SU-DHL-6 (cell line): Measurements from ENCODE around the gene CBL.

Source experiments
- H2AFZ ChIP-seq: fragments of 200-600 bp; sonication (generic); 2 replicates; pipeline ENCODE4 v1.6.1; 2014; ENCODE audit warnings: low read depth, mild to moderate bottlenecking, moderate library complexity, mixed read lengths, antibody characterized with exemption, low read length; ENCODE audit not compliant: severe bottlenecking
- H3F3A ChIP-seq: fragments of 200-600 bp; shearing (Covaris generic); 2 replicates; pipeline ENCODE4 v1.6.0; 2016; ENCODE audit warnings: antibody characterized with exemption, mild to moderate bottlenecking; ENCODE audit not compliant: insufficient read depth
- H3K27ac ChIP-seq: fragments of 200-600 bp; sonication (generic); 2 replicates; pipeline ENCODE4 v1.5.1; 2016; ENCODE audit warnings: low read depth, mild to moderate bottlenecking, low read length, moderate library complexity, mixed read lengths
- H3K27me3 ChIP-seq: fragments of 200-600 bp; sonication (generic), shearing (Covaris generic); 2 replicates; pipeline ENCODE4 v1.6.0; 2014; ENCODE audit warnings: mild to moderate bottlenecking, low read length
- H3K36me3 ChIP-seq: fragments of 200-600 bp; sonication (generic); 2 replicates; pipeline ENCODE4 v1.6.1; 2014; ENCODE audit warnings: mild to moderate bottlenecking, low read length, mixed read lengths
- H3K4me2 ChIP-seq: fragments of 300-600, 200-600 bp; shearing (Covaris generic), sonication (generic); 2 replicates; pipeline ENCODE4 v1.6.0; 2014; ENCODE audit warnings: low read length, low read depth, mild to moderate bottlenecking; ENCODE audit not compliant: poor library complexity, severe bottlenecking
- H3K4me3 ChIP-seq: fragments of 200-600 bp; sonication (generic); 2 replicates; pipeline ENCODE4 v1.5.1; 2014; ENCODE audit warnings: antibody characterized with exemption, low read length, mild to moderate bottlenecking, mixed read lengths; ENCODE audit not compliant: insufficient read depth, poor library complexity, severe bottlenecking
- H3K79me2 ChIP-seq: fragments of 200-600 bp; sonication (generic); 2 replicates; pipeline ENCODE4 v1.6.1; 2014; ENCODE audit warnings: mild to moderate bottlenecking, low read length, moderate library complexity; ENCODE audit not compliant: insufficient read depth
- H3K9ac ChIP-seq: fragments of 200-600 bp; sonication (generic); 2 replicates; pipeline ENCODE4 v1.7.0; 2014; ENCODE audit warnings: mild to moderate bottlenecking, low read length
- H3K9me2 ChIP-seq: fragments of 200-600 bp; sonication (generic); replicated peaks from 2 replicates; pipeline ENCODE4 v1.6.1; 2014; ENCODE audit warnings: low read length; ENCODE audit not compliant: insufficient read depth
- H3K9me3 ChIP-seq: fragments of 200-600 bp; sonication (generic); 2 replicates; pipeline ENCODE4 v1.6.1; 2014; ENCODE audit warnings: low read length, mixed read lengths; ENCODE audit not compliant: insufficient read depth
- H4K20me1 ChIP-seq: fragments of 200-600 bp; sonication (generic); 2 replicates; pipeline ENCODE4 v1.6.1; 2014; ENCODE audit warnings: low read depth, mild to moderate bottlenecking, antibody characterized with exemption, low read length, moderate library complexity, mixed read lengths
- EZH2phosphoT487 ChIP-seq: fragments of 200-600 bp; sonication (generic), shearing (Covaris generic); conservative IDR thresholded peaks from 2 replicates; pipeline ENCODE4 v1.6.1; 2018; ENCODE audit warnings: mild to moderate bottlenecking, antibody characterized with exemption, low read length, moderate library complexity, mixed read lengths
- TF ChIP-seq, protein P1 (sequence below): fragments of 200-600 bp; sonication (generic); IDR thresholded peaks from one replicate; pipeline ENCODE4 v1.5.1; 2017; ENCODE audit warnings: antibody characterized with exemption, mild to moderate bottlenecking, low read length, moderate library complexity; ENCODE audit not compliant: insufficient read depth, poor library complexity, severe bottlenecking

Gene CBL

DNA sequence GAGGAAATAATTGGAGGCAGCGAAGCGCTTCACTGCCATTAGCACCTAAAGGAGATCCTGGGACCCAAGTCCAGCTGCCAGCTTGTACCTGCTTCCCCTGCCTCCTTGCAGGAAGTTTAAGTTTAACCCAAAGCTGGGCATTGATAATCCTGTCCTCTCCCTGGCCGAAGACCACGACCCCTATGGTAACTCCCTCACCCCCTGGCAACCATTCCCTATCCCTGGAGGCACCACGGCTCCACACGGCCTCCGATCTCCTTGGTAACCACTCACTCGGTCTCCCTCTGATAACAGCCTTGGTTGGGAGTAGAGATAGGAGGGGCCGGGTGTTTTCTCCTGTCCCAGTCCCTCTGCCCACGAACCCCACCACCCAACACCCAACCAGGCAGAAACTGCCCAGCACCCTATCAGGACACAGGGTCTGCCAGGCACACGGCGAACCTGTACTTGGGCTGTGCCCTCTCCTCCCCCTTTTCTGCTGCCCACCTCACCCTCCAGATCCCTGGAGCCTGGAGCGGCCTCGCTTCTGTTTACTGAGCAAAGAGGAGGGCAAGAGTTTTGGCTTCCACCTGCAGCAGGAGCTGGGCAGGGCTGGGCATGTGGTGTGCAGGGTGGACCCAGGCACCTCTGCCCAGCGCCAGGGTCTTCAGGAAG is 20.0 kb upstream of the CBL start:
- Histone ChIP-seq H3K4me3 (no peak overlapping the region), H3K27me3 (no peaks in the 10 kb centered on the region), H3K79me2 (no peaks in the 10 kb centered on the region), H2AFZ (no peak overlapping the region), H3K9ac (no peak overlapping the region), H4K20me1 (no peaks in the 10 kb centered on the region), H3K4me2 (no peak overlapping the region), H3K27ac (no peak overlapping the region), H3K36me3 (no peaks in the 10 kb centered on the region), H3F3A (no peaks in the 10 kb centered on the region), H3K9me2 (no peaks in the 10 kb centered on the region), H3K9me3 (no peaks in the 10 kb centered on the region)
- TF ChIP-seq, protein P1, sequence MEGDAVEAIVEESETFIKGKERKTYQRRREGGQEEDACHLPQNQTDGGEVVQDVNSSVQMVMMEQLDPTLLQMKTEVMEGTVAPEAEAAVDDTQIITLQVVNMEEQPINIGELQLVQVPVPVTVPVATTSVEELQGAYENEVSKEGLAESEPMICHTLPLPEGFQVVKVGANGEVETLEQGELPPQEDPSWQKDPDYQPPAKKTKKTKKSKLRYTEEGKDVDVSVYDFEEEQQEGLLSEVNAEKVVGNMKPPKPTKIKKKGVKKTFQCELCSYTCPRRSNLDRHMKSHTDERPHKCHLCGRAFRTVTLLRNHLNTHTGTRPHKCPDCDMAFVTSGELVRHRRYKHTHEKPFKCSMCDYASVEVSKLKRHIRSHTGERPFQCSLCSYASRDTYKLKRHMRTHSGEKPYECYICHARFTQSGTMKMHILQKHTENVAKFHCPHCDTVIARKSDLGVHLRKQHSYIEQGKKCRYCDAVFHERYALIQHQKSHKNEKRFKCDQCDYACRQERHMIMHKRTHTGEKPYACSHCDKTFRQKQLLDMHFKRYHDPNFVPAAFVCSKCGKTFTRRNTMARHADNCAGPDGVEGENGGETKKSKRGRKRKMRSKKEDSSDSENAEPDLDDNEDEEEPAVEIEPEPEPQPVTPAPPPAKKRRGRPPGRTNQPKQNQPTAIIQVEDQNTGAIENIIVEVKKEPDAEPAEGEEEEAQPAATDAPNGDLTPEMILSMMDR: no peak
- TF ChIP-seq EZH2phosphoT487: no peak

- H3K4me3 ChIP-seq: no peak overlapping the region
- no peaks in the 10 kb centered on the region for H3K36me3 ChIP-seq
- H3K9me2 ChIP-seq: no peaks in the 10 kb centered on the region
- no peaks in the 10 kb centered on the region for H3K9me3 ChIP-seq
- TF ChIP-seq EZH2phosphoT487: no peak
- TF ChIP-seq, protein P1: no peak
- H3K27ac ChIP-seq: no peak overlapping the region
- H3K27me3 ChIP-seq: no peaks in the 10 kb centered on the region
- no peaks in the 10 kb centered on the region for H3F3A ChIP-seq
- H3K4me2 ChIP-seq: no peak overlapping the region
- no peak overlapping the region for H3K9ac ChIP-seq
- H3K79me2 ChIP-seq: no peaks in the 10 kb centered on the region
- H4K20me1 ChIP-seq: no peaks in the 10 kb centered on the region
- no peak overlapping the region for H2AFZ ChIP-seq
Observed at GRCh38 chr11:119187123-119187892, 18.8 kb upstream of the CBL start.

- H3K79me2 ChIP-seq: no peaks in the 10 kb centered on the region
- no peak overlapping the region for H3K27ac ChIP-seq
- H4K20me1 ChIP-seq: no peaks in the 10 kb centered on the region
- no peak overlapping the region for H3K4me3 ChIP-seq
- H3K9me3 ChIP-seq: no peaks in the 10 kb centered on the region
- no peak overlapping the region for H3K4me2 ChIP-seq
- no peaks in the 10 kb centered on the region for H3F3A ChIP-seq
- TF ChIP-seq EZH2phosphoT487: no peak
- TF ChIP-seq, protein P1: no peak
- H2AFZ ChIP-seq: no peak overlapping the region
- no peaks in the 10 kb centered on the region for H3K36me3 ChIP-seq
- no peaks in the 10 kb centered on the region for H3K9me2 ChIP-seq
- H3K27me3 ChIP-seq: no peaks in the 10 kb centered on the region
- no peak overlapping the region for H3K9ac ChIP-seq
Observed at GRCh38 chr11:119188067-119188466, 18.1 kb upstream of the CBL start.
